GM21447 (cell line): ENCODE results near the gene RRP1.

Experiments
- ATAC-seq: cut with Tn5 transposase; IDR thresholded peaks from one replicate; pipeline ENCODE4 v1.9.1; 2021; ENCODE audit not compliant: unreplicated experiment

Gene RRP1

DNA sequence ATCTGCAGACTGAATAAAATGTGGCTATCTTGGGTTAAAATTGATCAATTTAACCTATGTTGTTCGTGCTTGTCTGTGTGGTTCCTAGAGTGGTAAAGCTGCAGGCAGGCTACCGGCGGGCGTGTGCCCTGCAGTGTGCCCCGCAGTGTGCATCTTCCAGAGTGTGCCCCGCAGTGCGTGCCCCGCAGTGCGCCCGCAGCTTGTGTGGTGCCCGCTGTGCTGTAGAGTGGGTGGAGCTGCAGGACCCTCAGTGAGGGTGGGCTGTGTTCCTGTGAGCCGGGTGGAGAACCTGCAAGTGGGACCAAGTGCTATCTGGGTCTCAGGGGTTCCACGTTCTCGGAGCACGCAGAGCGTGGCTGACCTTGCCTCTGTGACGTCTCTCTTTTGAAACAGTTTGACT is 10.7 kb downstream of the RRP1 start:
- no peak for ATAC-seq

DNA sequence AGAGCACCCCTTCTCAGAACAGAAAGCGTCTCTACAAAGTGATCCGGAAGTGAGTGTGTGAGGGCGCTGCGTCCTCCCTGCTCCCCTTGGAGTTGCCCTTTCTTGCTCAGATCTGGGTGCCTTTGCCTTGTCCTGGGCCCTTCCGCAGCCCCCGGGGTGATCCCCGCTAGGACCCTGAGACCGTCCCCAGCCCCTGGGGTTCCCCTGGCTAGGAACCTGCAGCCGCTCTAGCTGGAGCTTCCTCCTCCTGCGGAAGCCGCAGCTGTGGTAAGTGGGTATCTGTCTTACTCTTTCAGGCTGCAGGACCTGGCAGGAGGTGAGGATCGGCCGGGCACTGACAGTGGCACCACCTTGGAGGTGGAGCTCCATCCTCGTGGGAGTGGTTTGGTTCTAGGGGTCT is 11.2 kb downstream of the RRP1 start:
- no peak for ATAC-seq

GRCh38 chr21:43801006-43801783 is 11.8 kb downstream of the RRP1 start:
- ATAC-seq, result no peak

DNA sequence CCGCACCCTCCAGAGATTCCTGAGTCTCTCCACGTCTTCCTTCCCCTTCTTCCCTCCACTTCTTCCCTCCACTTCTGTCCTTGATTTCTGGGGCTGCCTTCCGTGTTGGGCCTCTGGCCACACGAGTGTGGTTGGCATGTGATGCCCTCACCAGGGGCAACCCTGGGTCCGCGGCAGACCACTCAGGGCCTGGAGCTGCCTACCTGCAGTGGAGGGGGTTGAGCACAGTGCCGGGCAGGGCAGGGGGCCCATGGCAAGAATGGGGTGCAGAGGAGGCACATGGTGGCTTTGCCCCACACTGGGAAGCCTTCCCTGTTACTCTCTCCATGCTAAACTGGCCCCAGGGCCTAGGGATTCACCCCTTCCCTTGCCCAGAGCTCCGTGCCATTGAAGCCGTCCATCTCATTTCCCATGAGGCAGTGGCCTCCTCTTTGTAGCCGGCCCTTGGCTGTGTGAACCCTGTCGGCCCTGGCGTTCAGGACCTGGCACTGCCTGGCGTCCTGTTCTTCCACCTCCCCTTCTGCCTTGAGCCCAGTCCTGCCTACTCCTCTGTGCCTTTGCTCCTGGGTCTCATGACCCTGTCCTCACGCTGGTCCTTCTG is 13.4 kb downstream of the RRP1 start:
- ATAC-seq, result no peak

- no peak for ATAC-seq
Measured at GRCh38 chr21:43803558-43804300, 14.4 kb downstream of the RRP1 start.

GRCh38 chr21:43805275-43805800 is 16.0 kb downstream of the RRP1 start:
- peak; percentile 87 for ATAC-seq

DNA sequence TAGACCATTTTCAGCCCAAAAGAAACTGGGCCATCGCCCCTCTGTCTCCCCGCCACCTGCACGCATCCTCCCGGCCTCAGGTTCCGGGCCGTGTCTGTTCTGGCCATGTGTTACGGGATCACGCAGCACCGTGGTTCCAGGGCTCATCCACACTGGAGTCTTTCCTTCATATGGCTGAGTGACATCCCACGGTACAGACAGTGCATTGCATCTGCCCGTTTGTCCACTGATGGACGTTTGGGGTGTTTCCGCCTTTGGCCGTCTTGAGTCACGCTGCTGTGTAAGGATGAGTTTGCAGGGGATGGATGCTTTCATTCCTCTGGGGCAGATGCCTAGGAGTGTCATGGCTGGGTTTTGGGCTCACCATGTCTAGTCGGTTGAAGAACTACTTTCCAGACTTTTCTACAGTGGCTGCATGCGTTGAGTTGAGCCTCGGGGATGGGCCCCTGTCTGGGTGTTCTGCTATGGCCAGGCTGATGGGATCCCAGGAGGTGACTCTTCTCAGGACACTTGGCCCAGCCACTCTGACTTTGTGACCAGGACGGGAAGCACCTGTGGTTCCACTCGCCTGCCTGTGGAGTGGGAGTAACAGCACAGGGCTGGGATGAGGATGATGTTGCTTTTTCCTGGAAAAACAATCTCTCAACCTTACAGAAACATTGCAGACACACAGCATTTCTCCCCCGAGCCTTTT is 16.8 kb downstream of the RRP1 start:
- no peak for ATAC-seq

DNA sequence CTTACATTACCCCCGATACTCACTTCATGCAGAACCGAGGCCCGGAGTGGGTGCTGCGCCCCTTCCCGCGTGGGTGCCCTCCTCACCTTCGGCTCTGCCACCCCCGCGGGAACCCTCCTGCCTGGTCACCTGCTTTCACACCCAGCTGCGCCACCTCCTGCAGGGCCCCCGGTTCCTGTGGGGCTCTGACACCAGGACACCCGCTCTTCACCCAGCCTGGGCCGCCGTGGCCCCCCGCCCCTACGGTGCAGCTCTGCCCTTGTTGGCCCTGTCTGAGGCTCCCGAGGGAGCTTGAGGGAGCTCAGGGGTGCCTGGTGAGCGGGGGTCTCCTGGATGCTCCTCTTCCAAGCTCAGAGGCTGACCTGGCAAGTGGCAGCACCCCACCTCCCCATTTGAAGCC is 19.0 kb downstream of the RRP1 start:
- ATAC-seq, result no peak

DNA sequence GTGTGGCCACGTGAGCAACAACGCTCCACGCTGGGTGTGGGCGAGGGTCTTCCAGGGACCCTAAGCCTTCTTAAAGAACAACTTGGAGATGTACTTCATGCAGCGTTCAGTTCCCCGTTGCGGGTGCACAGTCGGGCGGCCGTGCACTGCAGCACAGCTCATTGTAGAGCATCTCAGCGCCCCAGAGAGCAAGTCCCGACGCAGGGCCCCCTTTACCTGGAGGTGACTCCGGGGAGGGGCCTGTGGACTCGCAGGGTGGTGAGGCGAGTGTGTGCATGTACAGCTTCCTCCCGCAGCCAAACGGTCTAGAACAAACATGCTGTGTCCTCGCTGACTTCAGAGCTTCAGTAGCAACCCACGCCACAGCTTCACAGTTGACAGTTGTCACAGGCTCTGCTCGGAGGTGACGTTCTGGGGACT is 19.5 kb downstream of the RRP1 start:
- ATAC-seq, result no peak

- ATAC-seq, result no peak
Measured at GRCh38 chr21:43809346-43809799, 20.0 kb downstream of the RRP1 start.

DNA sequence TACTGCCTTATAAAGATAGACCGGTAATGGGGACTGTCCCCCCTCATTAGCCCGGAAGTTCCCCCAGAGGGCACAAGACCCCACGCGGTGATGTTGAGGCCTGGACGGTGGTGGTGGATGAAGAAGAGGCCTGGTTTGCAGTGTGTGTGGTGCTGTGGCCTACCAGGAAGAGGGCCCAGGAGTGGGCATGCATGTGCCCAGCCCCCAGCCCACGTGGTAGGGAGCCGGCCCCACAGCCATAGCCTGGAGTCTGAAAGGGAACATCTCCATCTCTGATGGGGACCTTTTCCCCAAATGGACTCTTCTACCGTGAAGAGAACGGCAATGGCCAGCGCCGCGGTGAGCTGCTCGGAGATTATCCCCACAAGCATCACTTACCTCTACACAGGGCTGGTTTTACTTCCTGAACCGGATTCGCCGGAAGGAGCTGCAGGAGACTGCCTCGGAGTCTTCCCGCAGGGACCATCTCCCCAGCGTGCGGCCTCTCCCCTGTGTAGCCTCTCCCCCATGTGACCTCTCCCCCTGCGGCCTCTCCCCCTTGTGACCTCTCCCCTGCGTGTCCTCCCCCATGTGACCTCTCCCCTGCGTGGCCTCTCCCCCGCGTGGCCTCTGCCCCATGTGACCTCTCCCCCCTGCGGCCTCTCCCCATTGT is 20.6 kb downstream of the RRP1 start:
- ATAC-seq, result no peak

DNA sequence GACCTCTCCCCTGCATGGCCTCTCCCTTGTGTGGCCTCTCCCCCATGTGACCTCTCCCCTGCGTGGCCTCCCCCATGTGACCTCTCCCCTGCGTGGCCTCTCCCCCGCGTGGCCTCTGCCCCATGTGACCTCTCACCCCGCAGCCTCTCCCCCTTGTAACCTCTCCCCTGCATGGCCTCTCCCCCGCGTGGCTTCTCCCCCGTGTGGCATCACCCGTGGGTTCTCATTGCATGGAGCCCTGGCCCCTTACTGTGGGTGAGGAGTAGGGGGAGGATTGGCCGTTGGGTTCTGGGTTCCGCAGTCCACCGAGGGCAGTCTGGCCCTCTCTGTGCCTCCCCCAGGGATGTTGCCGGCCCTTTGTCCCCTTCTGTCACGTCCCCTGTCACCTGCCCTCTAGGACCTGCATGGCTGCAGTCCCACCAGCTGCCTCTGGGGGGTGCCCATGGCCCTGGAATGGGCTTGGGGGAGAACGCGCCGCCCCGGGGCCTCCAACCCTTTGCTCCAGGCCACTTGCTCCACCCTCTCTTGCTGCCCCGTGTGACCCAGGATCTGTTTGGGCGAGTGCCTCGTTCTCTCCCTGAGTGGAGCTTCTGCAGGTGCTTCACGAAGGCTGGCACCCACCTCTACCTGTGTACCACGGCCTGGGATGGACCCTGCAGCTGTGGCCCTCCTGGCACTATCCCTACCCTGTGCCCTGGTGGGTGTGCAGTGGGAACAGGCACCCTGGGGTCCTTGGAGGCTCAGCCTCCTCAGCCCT is 21.3 kb downstream of the RRP1 start:
- ATAC-seq, result peak; percentile 71

DNA sequence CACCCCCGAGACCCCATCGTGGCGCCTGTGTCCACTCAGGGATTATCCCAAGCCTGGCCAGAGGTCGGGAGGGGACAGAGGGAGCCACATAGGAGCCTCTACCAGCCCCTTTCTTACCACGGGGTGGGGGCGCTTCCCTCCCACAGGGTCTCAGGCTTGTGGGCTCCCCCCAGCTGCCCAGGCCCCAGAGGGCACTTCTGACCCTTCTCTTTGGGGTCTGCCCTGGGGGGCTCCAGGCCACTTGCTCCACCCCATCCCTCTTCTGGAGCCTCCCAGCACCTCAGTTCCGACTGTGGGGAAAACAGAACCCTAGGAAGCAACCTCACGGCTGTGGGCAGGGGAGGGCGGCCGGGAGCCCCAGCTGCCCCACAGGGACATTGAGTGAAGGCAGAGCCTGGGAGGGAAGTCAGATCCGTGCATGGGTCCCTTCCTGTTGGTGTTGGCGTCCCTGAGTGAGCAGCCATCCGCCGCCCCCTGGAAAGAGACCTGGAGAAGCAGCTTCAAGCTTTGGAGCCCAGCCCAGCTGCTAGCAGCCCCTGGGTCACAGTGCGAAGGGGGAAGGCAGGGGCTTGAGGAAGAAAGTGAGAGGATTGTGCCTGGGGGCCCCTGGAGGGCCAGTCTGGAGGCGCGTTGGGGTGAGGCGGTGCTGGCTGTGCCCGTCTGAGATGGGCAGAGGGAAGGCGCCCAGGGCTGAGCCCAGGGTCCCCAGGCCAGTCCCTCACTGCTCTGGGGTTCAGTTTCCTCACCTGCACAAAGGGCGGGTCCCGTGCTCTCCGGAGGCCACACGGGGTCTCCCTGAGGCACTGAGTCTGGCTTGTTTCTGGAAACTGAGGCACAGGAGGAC is 22.1 kb downstream of the RRP1 start:
- ATAC-seq, result no peak

DNA sequence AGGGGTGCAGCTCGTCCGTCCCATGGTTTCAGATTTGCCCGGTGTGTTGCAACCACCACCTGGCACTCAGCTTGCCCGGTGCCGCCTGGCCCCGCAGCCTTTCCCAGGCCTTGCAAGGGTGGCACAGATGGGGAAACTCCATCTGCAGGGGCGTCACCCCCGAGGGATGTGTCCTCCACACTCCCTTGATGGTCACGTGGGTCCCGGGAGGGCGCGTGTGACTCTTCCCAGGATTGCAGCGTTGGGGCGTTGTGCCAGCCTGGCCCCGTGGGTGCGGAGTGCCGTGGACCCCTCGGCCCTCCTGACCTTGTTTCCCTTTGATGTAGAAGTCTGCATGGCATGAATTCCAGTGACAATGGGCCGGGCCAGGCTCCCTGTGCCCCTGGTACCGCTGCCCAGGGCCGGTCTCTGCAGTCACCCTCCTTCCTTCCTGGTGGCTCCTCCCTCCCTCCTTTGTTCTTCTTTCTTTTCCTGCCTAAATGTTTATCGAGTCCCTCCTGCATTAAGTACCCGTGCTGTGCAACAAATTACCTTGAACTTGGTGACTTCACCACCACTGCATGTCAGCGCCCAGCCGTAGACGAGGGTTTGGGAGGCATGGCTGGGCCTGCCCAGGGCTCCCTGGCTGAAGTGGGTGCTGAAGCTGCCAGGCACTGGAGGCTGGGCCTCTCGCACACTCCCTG is 22.9 kb downstream of the RRP1 start:
- ATAC-seq, result no peak

DNA sequence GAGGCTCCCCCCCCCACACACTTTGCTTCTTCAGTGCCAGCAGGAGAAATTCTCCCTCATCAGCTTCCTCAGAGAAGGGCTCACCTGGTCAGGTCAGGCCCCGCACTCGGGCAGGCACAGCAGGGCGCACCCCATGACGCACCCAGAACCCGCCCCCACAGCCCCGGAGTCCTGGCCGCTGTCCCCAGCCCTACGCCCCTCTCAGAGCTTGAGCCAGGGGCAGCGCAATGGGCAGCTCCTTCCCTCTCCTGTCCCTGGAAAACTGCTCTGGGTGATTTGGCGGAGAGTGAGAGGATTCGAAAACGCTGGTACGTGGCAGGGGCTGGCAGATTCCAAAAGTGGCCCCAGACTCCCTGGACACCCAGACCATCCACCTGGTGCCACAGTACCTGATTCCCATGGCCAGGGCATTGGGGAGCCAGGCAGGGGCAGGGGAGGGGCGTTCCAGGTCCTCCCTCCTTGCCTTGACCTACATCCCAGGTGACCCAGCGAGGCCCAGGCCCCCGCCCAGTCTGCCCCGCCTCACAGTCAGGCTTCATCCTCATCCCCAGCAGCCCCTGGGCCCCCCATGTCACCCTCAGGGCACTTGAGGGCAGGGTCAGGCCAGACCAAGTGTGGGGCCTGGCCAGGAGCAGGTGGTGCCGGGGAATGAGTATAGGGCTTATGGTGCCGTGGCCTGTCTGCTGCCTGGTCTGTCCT is 23.7 kb downstream of the RRP1 start:
- no peak for ATAC-seq

DNA sequence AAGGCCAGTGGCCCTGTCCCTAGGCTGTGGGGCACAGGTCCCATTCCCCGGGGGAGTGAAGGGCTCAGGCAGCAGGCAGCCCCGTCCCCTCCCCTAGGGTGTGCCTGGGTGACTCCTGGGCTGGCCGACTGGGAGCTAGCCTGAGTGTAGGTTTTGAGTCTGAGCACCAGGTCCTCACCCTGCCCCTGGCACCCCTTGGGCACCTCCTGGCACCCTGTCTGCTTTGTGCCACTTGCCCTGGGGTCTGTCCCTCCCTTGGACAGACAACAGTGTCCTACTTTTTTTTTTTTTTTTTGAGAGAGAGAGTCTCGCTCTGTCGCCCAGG is 24.2 kb downstream of the RRP1 start:
- ATAC-seq, result no peak

- ATAC-seq, result no peak
Measured at GRCh38 chr21:43814215-43815106, 25.1 kb downstream of the RRP1 start.
